CD4-positive, alpha-beta T cell (primary cell): ENCODE results near the gene VAV2. TPM values are rescaled to one million over a fixed set of nuclear protein-coding genes. Genes with fewer than 3 reads are reported as not detected.
"Not testable (repeated sequence)": the region's sequence is repeated elsewhere in the genome, so short reads cannot be mapped to it uniquely, and the experiment has no call there.

Experiments
- ATAC-seq: fragments of 200-7000 bp; cut with Tn5 transposase; one replicate; pipeline ENCODE4 v1.10.0; 2022; ENCODE audit warnings: mild to moderate bottlenecking; ENCODE audit not compliant: poor library complexity
- CTCF ChIA-PET: fragments of 350-600 bp; sonication (Branson Sonifier 250); formaldehyde crosslinking; loops from one replicate; lab custom pipeline; 2021; ENCODE audit warnings: antibody characterized with exemption, inconsistent platforms; lab: Charles Lee
- POLR2A ChIA-PET: fragments of 350-600 bp; sonication (Branson Sonifier 250); formaldehyde crosslinking; loops from one replicate; lab custom pipeline; 2021; ENCODE audit warnings: antibody characterized with exemption, inconsistent platforms; lab: Charles Lee
- DNase-seq, 14 experiments: peaks; one replicate each; pipeline ENCODE4 v3.0.0-alpha.2; 2013 to 2020; ENCODE audit warnings: mixed read lengths in 2 of 14
- H3K27ac ChIP-seq, 2 donors: one replicate each; pipeline versions ENCODE4 v1.5.1 to v1.7.0; 2013; ENCODE audit warnings: low read length in 2 of 2, low read depth in 1 of 2, mild to moderate bottlenecking in 1 of 2
- H3K27me3 ChIP-seq, 2 experiments: 1 replicate in 1 of 2; 2 replicates in 1 of 2; pipeline versions ENCODE4 v1.6.1 to v1.7.0; 2013; ENCODE audit warnings: low read length in 2 of 2, control low read depth in 1 of 2, mild to moderate bottlenecking in 1 of 2, moderate library complexity in 1 of 2; ENCODE audit not compliant: insufficient read depth in 2 of 2, control insufficient read depth in 1 of 2
- H3K36me3 ChIP-seq: one replicate; pipeline ENCODE4 v1.6.1; 2013; ENCODE audit warnings: low read length, control low read depth; ENCODE audit not compliant: insufficient read depth
- H3K4me1 ChIP-seq: one replicate; pipeline ENCODE4 v1.6.1; 2013; ENCODE audit warnings: low read length, control low read depth; ENCODE audit not compliant: insufficient read depth
- H3K4me3 ChIP-seq: one replicate; pipeline ENCODE4 v1.5.1; 2013; ENCODE audit warnings: mild to moderate bottlenecking, low read length, moderate library complexity
- H3K9me3 ChIP-seq, 2 experiments: 1 replicate in 1 of 2; 2 replicates in 1 of 2; pipeline versions ENCODE4 v1.6.1 to v1.7.0; 2013; ENCODE audit warnings: low read length in 2 of 2, mild to moderate bottlenecking in 2 of 2, control low read depth in 1 of 2, moderate library complexity in 1 of 2; ENCODE audit not compliant: control insufficient read depth in 1 of 2, insufficient read depth in 1 of 2
- H3K27ac Mint-ChIP-seq: one replicate; pipeline ENCODE4 v1.8.0; 2020; ENCODE audit warnings: mixed read lengths
- H3K27me3 Mint-ChIP-seq: one replicate; pipeline ENCODE4 v1.8.0; 2021; ENCODE audit warnings: mixed read lengths
- H3K36me3 Mint-ChIP-seq: one replicate; pipeline ENCODE4 v1.8.0; 2021; ENCODE audit warnings: low read depth, mixed read lengths
- H3K4me1 Mint-ChIP-seq: one replicate; pipeline ENCODE4 v1.8.0; 2021; ENCODE audit warnings: low read depth, mixed read lengths
- H3K4me3 Mint-ChIP-seq: one replicate; pipeline ENCODE4 v1.8.0; 2020; ENCODE audit warnings: mild to moderate bottlenecking, mixed read lengths
- H3K9me3 Mint-ChIP-seq: one replicate; pipeline ENCODE4 v1.8.0; 2020; ENCODE audit warnings: mixed read lengths
- intact Hi-C, 2 experiments: fragments of 100-400 bp; cut with DNase I in 1 of 2; cut with micrococcal nuclease in 1 of 2; formaldehyde crosslinking; loops; one replicate each; pipeline versions ENCODE4 v1.15.1 to v1.9.0; 2023 to 2025; cut with DNase I, micrococcal nuclease
- total RNA-seq, 174 experiments: library from RNA in 2 of 174; stranded (reverse) in 2 of 174; gene quantifications; one replicate each; pipeline ENCODE4 v1.2.3 and lab custom pipeline; 2021 to 2026
- TF ChIP-seq, protein P1 (sequence below): fragments of 200-600 bp; IDR thresholded peaks from one replicate; pipeline ENCODE4 v1.8.0; 2022; ENCODE audit warnings: antibody characterized with exemption, mild to moderate bottlenecking

Gene VAV2
- total RNA-seq, 2 experiments from 2014 or later, result 1.6 to 1.7 TPM

DNA sequence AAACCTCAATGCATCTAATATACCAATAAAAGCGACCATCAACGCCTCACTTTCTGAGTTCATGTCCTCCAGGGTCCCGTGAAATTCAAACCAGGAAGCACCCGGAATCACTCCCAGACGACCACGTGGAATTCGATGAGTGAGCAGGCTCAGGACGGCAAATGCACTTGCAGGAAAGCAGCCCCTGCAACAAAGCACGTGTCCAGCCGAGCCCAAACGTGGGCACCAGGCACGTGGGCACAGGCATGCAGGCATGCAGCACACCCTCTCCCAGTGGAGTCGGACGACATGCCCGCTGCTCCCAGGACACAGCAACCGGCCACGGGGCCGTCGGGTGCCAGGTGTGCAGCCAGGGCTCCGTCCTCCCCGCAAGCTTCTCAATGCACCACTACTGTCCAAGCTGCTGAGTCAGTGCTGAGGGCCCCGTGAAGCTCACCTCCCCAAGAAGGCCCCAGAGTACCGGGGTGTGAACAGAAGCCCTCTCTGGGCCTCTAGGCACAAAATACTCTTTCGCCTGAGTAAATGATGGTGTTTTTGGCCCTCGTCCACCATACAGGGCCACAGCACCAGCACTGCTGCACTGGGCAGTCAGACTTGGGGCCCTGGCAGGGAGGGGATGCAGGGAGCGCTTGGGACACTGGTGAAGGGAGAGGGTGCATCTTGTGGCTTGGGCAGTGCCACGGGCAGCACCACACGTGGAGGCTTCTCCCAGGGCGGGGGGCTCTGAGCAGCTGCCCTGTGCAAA is 87.6 kb downstream of the VAV2 start:
- ChIA-PET CTCF (no interaction called here), POLR2A (no interaction called here)
- no peaks in the 10 kb centered on the region for H3K36me3 Mint-ChIP-seq
- DNase-seq (no peak), ATAC-seq (no peak)
- no peaks in the 10 kb centered on the region for H3K27me3 ChIP-seq
- intact Hi-C loops, result no loop called here
- H3K27ac ChIP-seq, result no peak overlapping the region
- no peaks in the 10 kb centered on the region for H3K9me3 ChIP-seq
- H3K36me3 ChIP-seq, result no peaks in the 10 kb centered on the region
- H3K4me1 Mint-ChIP-seq, result no peaks in the 10 kb centered on the region
- no peaks in the 10 kb centered on the region for H3K4me1 ChIP-seq
- no peaks in the 10 kb centered on the region for H3K9me3 Mint-ChIP-seq
- H3K27me3 Mint-ChIP-seq, result no peaks in the 10 kb centered on the region
- no peak overlapping the region for H3K4me3 Mint-ChIP-seq
- TF ChIP-seq, protein P1, sequence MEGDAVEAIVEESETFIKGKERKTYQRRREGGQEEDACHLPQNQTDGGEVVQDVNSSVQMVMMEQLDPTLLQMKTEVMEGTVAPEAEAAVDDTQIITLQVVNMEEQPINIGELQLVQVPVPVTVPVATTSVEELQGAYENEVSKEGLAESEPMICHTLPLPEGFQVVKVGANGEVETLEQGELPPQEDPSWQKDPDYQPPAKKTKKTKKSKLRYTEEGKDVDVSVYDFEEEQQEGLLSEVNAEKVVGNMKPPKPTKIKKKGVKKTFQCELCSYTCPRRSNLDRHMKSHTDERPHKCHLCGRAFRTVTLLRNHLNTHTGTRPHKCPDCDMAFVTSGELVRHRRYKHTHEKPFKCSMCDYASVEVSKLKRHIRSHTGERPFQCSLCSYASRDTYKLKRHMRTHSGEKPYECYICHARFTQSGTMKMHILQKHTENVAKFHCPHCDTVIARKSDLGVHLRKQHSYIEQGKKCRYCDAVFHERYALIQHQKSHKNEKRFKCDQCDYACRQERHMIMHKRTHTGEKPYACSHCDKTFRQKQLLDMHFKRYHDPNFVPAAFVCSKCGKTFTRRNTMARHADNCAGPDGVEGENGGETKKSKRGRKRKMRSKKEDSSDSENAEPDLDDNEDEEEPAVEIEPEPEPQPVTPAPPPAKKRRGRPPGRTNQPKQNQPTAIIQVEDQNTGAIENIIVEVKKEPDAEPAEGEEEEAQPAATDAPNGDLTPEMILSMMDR, result no peak
- no peak overlapping the region for H3K4me3 ChIP-seq
- H3K27ac Mint-ChIP-seq, result no peak overlapping the region

DNA sequence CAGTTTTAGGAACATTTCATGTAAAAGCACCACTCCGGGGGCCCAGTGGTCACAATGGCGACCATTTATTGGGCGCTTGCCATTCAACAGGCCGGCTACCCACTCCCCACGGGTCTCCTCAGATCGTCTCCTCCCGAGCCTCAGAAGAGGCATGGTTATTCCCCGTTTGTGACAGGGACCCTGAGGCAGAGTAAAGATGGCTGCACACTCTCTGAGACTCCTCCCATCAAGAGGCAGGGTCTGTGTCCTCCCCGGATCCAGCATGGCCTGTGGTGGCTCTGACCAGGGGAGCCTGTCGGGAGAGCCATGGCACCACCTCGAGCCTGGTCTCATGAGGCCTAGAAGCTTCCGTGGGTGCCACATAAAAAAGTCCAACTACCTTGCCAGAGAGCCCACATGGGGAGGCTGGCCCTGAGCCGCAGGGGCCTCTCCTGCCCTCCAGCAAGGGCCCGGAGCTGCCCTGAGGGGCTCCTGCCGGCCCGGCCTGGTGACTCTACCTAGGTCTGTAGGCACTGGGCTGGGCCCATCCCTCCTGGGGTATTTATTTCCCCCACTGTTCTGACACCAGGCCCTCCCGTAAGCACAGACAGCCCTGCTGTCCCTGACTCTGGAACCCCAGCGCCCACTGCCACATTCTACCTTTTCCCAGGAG is 90.8 kb downstream of the VAV2 start:
- Mint-ChIP-seq H3K36me3 (no peaks in the 10 kb centered on the region), H3K27me3 (no peaks in the 10 kb centered on the region), H3K27ac (no peak overlapping the region), H3K4me1 (no peaks in the 10 kb centered on the region), H3K9me3 (no peaks in the 10 kb centered on the region), H3K4me3 (no peak overlapping the region)
- ATAC-seq (no peak), DNase-seq (no peak)
- H3K9me3 ChIP-seq, result no peaks in the 10 kb centered on the region
- H3K4me3 ChIP-seq, result no peak overlapping the region
- TF ChIP-seq, protein P1, result no peak
- H3K36me3 ChIP-seq, result no peaks in the 10 kb centered on the region
- H3K27me3 ChIP-seq, result no peaks in the 10 kb centered on the region
- intact Hi-C loops, result no loop called here
- ChIA-PET CTCF (no interaction called here), POLR2A (no interaction called here)
- H3K27ac ChIP-seq, result no peak overlapping the region
- no peaks in the 10 kb centered on the region for H3K4me1 ChIP-seq

DNA sequence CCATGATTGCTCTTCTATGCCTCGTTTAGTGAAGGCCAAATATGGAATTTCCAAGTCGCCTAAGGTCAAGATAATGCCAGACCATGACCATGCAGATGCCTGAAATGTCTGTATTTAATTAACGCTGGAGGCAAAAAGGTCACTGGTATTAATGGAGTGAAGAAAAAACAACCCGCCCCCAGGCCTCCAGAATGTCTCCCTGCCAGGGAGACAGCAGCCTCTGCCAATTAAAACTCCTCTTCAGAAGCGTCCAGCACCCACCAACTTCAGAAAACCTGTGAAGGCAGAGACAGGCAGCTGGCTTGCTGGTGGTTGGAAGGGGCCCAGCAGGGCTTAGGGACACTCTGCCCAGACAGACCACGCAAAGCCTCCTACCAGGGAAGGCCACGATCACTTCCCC is 94.4 kb downstream of the VAV2 start:
- no peak overlapping the region for H3K4me3 Mint-ChIP-seq
- ATAC-seq, result no peak
- no peaks in the 10 kb centered on the region for H3K4me1 Mint-ChIP-seq
- ChIA-PET CTCF (no interaction called here), POLR2A (no interaction called here)
- H3K4me3 ChIP-seq, result no peak overlapping the region
- no peaks in the 10 kb centered on the region for H3K36me3 Mint-ChIP-seq
- no peak for DNase-seq
- H3K27ac Mint-ChIP-seq, result no peak overlapping the region
- TF ChIP-seq, protein P1, result no peak
- no peaks in the 10 kb centered on the region for H3K27me3 Mint-ChIP-seq
- intact Hi-C loops, result no loop called here
- no peaks in the 10 kb centered on the region for H3K27me3 ChIP-seq
- no peaks in the 10 kb centered on the region for H3K9me3 Mint-ChIP-seq
- H3K4me1 ChIP-seq, result no peaks in the 10 kb centered on the region
- no peaks in the 10 kb centered on the region for H3K36me3 ChIP-seq
- H3K27ac ChIP-seq, result no peak overlapping the region
- H3K9me3 ChIP-seq, result no peaks in the 10 kb centered on the region

DNA sequence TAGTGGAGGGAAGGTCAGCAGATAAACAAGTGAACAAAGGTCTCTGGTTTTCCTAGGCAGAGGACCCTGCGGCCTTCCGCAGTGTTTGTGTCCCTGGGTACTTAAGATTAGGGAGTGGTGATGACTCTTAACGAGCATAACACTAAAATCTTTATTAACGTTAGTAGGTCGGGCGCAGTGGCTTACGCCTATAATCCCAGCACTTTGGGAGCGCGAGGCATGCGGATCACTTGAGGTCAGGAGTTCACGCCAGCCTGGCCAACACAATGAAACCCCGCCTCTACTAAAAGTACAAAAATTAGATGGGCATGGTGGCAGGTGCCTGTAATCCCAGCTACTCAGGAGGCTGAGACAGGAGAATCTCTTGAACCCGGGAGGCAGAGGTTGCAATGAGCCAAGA is 96.1 kb downstream of the VAV2 start:
- DNase-seq, result not testable (repeated sequence)

More for the DNA sequence above, 96.1 kb downstream of the VAV2 start:
- H3K36me3 Mint-ChIP-seq, H3K4me3 Mint-ChIP-seq, H3K27me3 ChIP-seq, CTCF ChIA-PET, H3K9me3 ChIP-seq, intact Hi-C loops, H3K4me1 ChIP-seq, H3K27ac ChIP-seq, H3K27ac Mint-ChIP-seq, ATAC-seq, H3K4me3 ChIP-seq, POLR2A ChIA-PET, H3K27me3 Mint-ChIP-seq, H3K4me1 Mint-ChIP-seq, H3K36me3 ChIP-seq, H3K9me3 Mint-ChIP-seq: not testable (repeated sequence)
